ENCODE measurements around the gene DPP9. TPM values are rescaled to one million over a fixed set of nuclear protein-coding genes. Genes with fewer than 3 reads are reported as not detected.

Gene DPP9
- total RNA-seq, 1 experiment from 2014 or later, result 46.4 TPM

- no peaks in the 10 kb centered on the region for H3K79me2 ChIP-seq (ENCODE audit: insufficient read depth, low read length)
- H3K14ac ChIP-seq (ENCODE audit: insufficient read depth, low read length), result no peak overlapping the region
- H3K36me3 Mint-ChIP-seq (ENCODE audit: insufficient read depth in 1 of 3, low read depth in 3 of 3), result peaks cover 27 to 75% (median 72%) of the 10 kb centered on the region in 3 experiments; a peak in 6 of 7 replicates
- DNase-seq, result no peak
- H3K4ac ChIP-seq (ENCODE audit: low read depth, low read length), result no peak overlapping the region
- H2BK5ac ChIP-seq (ENCODE audit: insufficient read length, low read length), result no peak overlapping the region
- WGBS (ENCODE audit: extremely low coverage, insufficient read length, low lambda C conversion rate), result no CpG with 5 or more reads among the region's 14 CpGs
- H2BK12ac ChIP-seq (ENCODE audit: insufficient read length, low read depth, low read length), result no peak overlapping the region
- H3K27ac Mint-ChIP-seq, result no peak overlapping the region
- no peaks in the 10 kb centered on the region for H4K20me1 ChIP-seq (ENCODE audit: control insufficient read depth, insufficient read depth, insufficient read length)
- H3K18ac ChIP-seq (ENCODE audit: insufficient read length, low read depth, low read length), result no peak overlapping the region
- no peaks in the 10 kb centered on the region for H3K79me1 ChIP-seq (ENCODE audit: insufficient read depth, low read depth, low read length, poor library complexity, severe bottlenecking)
- no peaks in the 10 kb centered on the region for H3K4me1 Mint-ChIP-seq
- no peak overlapping the region for H3K56ac ChIP-seq (ENCODE audit: insufficient read length, low read depth, low read length)
- H3K23ac ChIP-seq (ENCODE audit: insufficient read length, low read depth, low read length), result no peak overlapping the region
- H4K91ac ChIP-seq (ENCODE audit: insufficient read length, low read depth, low read length), result no peak overlapping the region
- no peaks in the 10 kb centered on the region for H3K27me3 ChIP-seq (ENCODE audit: insufficient read depth, low read length)
- no peak overlapping the region for H3K27ac ChIP-seq (ENCODE audit: insufficient read length, low read depth, low read length)
- H3K23me2 ChIP-seq (ENCODE audit: insufficient read length, low read depth, low read length, poor library complexity, severe bottlenecking), result no peaks in the 10 kb centered on the region
- no peaks in the 10 kb centered on the region for H3K9me3 ChIP-seq (ENCODE audit: control insufficient read depth, low read depth, low read length)
- H2AK5ac ChIP-seq (ENCODE audit: insufficient read length, low read length), result no peak overlapping the region
- H2BK15ac ChIP-seq (ENCODE audit: low read depth, low read length), result no peak overlapping the region
- no peak for TF ChIP-seq CTCF (conservative IDR thresholded peaks at IDR 0.05)
- no peaks in the 10 kb centered on the region for H3K4me1 ChIP-seq (ENCODE audit: insufficient read depth, low read length)
- H3K4me2 ChIP-seq (ENCODE audit: insufficient read depth, insufficient read length, low read length), result no peak overlapping the region
- no peak overlapping the region for H2BK120ac ChIP-seq (ENCODE audit: low read depth, low read length, poor library complexity, severe bottlenecking)
- H3T11ph ChIP-seq (ENCODE audit: low read length), result no peak overlapping the region
- no peak overlapping the region for H4K8ac ChIP-seq (replicated peaks; ENCODE audit: insufficient read length, low read depth, low read length)
- H3K27me3 Mint-ChIP-seq (ENCODE audit: low read depth), result no peaks in the 10 kb centered on the region
- no peaks in the 10 kb centered on the region for H3K9me3 Mint-ChIP-seq
- H3K9ac ChIP-seq (ENCODE audit: extremely low read depth, insufficient read length, low read length), result no peak overlapping the region
- H2AFZ ChIP-seq (ENCODE audit: low read length), result no peak overlapping the region
- no peak overlapping the region; a peak in 1 of 5 replicates for H3K4me3 Mint-ChIP-seq
- H2BK20ac ChIP-seq (ENCODE audit: low read depth, low read length, poor library complexity, severe bottlenecking), result no peak overlapping the region
- H4K5ac ChIP-seq (ENCODE audit: insufficient read length, low read depth, low read length), result no peak overlapping the region
Observed at GRCh38 chr19:4712771-4713170, 10.9 kb downstream of the DPP9 start.
